HG03139 (cell line): ENCODE data around the gene DCX.

Source experiments
- ATAC-seq: cut with Tn5 transposase; IDR thresholded peaks from one replicate; pipeline ENCODE4 v1.9.1; 2021; ENCODE audit not compliant: unreplicated experiment

Gene DCX

DNA sequence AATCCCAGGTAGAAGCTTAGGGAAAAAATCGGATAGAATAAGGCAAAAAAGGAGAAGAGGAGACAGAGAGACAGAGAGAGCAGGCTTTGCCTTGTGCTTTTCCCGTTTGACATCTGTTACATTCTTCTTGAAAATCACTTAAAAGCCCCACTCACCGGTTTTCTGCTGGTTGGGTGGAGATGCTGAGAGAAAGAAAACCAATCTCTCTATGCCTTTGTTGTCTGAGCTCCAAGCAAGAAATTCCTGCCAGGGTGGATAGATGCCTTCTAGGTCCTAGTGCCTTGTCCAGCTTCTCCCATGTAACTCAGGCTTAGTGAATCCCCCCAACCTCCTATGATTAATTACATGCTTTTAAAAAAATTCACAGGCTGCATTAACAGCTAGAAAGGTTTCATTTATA lies at the start of gene DCX:
DCX (minus strand) TSS at position 210 of the 400 bp plus-strand sequence. CDS start 1,794 bp downstream, outside the sequence.
- no peak for ATAC-seq

DNA sequence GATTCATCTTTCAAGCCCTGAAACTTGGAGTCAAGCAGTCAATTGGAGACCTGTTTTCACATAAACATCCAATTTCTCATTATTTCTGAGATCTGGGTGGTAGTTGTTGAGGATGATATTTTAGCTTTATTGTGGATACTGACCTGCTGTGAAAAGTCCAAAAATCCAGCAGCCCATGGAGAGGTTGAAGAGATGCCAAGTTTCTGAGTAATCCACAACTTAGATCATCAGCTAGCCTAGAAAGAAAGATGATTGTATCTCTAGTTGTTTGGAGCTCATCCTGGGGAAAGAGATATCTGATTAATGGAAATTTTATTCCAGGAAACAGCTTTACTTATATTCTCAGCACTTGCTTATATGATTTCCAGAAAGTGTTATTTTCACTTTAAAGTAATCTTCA lies 48.6 kb upstream of the DCX start:
- ATAC-seq, result no peak

DNA sequence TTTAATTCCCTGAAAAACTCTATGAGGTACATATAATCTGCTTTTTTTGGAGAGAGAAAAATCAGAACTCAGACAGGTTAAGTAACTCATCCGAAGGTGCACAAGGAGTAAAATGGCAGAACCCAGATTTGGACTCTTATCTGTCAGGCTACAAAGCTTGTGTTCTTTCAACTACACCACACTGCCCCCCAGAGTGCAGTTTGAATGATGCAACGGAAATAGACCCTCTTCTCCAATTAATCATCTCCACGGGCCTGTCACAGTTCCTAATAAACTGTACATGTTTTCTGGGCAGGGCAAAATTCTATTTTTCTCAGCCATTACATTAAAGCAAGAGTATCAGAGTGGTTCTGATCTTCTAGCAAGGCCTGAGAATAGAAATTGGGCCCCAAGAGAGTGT lies 35.3 kb upstream of the DCX start:
- peak; percentile 71 for ATAC-seq

DNA sequence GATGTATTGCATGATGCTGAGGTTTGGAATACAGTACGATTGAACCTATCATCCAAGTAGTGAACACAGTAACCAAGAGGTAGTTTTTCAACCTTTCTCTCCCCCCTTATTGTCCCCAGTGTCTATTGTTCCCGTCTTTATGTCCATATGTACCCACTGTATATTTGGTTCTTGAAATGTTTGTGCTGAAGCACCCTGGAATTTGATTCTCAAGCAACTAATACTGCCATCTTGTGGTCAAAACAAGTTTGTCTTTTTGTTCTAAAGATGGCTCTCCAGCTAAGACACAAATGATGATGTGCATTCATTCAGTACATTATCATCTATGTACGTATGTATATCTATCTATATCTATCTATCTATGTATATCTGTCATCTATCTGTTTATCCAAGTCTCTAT lies 33.5 kb upstream of the DCX start:
- no peak for ATAC-seq

DNA sequence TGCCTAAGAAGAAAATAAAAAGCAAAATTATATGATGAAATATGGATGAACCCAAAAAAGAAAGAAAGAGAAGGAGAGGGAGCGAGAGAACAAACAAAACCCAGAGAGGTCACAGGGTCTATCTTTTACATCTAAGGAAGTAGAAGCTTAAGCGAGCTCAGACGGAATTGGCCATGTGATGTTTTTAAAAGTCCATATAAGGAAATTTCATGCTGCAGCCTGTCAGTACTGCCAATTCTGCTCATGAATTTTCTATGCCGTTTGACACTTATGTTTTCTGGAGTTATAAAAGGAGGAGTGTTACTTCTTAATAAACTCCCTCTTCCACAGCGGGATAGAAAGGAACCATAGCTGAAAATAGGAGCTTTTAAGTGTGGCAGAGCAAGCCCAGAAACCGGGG lies 32.9 kb upstream of the DCX start:
- no peak for ATAC-seq

DNA sequence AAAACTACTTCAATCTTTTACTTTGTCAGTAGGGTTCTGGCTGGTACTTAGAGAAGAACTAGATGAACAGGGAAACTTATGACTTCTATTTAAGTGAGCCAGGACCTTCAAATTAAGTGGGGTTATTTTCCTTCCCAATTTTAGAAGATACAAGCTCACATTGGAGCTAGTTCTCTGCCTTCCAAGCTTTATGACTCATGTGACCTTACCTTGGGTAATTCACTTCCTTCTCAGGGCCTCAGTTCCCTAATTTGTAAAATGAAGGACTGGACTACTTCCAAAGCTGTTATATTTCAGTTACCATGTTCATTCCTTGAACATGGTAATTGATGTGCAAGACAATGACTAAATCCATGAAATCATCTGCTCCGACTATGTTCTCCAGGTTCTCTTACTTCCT lies 32.0 kb upstream of the DCX start:
- no peak for ATAC-seq

DNA sequence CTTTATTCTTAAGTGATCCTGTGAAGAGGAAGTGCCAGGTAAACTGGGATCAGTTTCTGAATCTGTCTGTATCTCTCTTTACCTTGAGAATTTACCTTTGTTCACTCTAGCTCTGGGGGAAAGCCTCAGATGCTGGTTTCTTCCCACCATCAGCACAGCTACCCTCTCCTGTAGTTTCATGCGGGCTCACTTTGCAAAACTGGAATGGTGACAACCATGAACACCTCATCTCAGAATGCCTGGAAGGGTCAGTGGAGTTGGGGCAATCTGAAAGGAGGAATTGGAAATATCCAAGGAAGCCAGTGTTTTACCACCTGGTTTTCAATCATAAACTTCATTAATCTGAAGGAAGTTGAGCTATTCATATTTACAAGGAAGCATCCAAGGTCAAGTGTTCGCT lies 30.8 kb upstream of the DCX start:
- no peak for ATAC-seq

DNA sequence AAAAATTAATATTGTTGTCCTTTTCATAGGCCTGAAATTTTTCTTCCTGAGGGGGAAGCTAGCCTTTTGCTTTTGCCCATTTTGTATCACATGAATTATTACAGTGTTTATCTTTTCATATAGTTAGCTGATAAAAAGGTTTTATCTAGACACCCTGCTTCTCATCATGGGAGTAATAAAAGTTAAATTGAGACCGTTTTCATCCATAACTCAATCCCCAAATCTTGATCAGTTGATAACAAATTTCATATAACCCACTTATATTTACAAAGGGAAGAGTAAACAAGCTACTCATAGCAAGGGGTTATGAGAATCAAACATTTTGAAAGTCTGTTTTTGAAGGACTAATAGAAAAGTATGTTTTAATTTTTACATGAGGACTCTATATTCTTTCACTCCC lies 23.5 kb upstream of the DCX start:
- no peak for ATAC-seq

DNA sequence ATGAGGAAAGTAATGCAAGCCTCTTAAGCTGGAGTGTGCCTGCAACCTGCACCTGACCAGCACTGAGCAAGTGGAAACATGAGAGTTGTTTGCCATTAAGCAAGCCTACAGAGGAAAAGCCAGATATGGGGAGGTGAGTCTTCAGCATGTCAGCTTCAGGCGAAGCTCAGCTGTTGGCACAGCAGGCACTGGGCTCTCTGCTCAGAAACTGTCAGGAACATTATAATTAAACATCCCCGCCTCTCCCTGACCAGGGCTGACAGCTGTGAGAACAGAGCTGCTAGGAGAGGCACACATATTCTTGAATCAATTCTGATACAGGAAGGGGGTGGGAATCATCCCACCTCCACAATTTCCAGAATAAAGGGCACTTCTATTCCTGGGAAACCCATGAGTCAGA lies 19.0 kb upstream of the DCX start:
- ATAC-seq, result no peak

DNA sequence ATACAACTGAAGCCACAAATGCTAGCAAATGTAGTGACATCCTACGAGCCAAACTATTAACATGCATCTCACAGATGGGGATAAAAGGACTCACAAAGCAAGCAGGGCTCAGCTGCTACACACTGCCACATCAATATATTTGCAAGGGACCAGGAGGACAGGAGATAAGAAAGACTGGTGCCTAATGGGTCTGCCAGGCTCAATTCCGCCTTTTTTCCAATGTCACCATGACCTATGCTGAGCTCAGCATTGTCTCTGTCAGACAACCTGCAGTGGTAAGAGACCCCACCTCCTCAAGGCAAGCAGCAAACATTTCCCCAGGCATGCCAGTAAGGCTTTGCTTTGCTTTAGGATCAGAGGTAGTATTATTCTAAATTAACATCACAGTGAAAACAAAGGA lies 435 bp downstream of the DCX start:
- ATAC-seq, result no peak

DNA sequence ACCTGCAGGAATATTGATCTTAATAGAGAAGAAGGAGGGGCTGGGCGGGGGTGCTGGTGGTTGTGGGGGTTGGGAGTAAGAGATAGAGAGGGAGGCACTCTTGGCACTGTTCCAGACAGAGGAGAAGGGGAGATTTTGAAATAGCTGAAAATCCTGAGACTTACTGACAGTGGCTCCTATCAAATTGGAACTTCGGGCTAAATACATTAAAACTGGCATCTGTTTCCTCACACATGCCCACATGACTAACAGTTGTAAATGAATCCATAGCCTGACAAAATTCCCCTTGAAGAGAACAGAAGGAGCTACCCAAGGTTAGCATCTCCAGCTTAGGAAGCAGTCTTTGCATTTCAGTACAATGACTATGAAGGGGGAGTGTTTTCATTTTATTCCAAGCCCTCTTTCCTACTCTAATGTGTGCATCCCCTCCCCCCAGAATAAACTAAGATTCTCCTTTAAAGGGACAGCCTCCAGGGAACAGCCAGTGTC lies 1.4 kb downstream of the DCX start:
- ATAC-seq, result no peak

DNA sequence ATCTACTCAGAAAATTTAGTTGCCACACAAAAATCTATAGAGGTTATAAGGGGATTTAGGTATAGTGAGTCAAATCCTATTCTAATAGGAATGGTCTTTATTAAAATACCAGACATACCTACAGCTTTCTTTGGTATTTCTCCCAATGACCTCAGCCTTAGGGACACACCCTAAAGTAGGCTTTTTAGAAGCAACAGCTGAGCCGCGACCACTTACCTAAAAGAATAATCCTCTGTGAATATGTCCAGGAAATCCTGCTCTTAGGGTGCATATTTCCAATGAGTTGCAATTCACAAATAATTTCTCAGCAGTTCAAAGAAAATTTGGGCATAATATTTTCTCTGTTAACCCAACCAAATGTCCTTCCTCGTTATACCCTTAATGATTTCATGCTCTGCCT lies 2.7 kb downstream of the DCX start:
- ATAC-seq, result no peak

DNA sequence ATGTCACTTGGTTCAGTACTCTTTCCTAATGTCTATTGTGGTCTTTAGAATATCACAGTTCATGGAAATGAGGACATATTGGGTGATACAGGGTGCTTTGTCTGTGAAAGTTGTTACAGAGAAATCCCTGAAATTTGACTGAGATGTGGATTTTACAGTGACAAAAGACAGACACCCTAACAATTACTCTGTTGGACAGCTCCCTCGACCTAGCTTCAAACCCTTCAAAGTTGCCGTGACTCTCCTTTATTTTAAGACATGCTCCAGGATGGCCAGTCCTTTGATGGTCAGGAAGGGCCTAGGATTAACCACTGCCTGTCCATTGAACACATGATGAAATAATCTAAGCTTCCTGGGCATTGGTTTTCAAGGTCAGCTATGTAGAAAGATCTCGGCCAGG lies 4.0 kb downstream of the DCX start:
- ATAC-seq, result no peak

DNA sequence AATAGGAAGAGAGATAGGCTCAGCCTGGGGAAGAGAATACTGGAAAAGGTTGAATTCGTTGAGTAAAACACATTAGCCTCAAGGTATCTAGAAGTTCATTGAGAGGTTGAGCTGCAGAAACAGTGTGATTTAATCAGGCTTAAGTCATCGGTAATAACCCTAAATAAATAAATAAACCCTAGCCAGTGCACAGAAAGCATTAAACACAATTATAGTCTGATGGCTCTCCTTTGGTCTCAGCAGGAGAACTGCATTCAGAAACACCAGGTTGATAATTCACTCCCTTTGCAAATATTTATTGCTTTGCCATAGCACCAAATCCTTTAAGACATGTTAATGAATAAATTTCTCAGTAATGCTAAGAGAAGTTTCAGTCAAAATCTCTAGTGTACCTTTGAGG lies 9.6 kb downstream of the DCX start:
- no peak for ATAC-seq

DNA sequence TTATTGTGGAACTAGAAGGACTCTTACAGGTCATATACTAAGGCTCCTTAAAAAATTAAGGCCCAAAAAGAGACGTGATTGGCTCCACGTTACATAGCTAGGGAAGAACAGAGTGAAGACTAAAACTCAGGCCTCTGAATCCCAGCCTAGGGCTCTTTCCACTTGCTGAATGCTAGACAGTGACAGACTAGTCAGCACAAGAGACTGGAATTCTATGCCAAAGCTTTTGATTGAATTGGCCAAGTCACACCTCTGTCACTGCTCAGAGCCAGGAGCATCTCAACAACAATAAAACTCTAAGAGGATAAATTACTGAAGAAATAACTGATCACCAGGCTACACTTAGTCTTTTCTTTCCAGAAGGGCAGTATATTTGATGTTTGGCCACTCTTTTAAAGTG lies 16.8 kb downstream of the DCX start:
- no peak for ATAC-seq

DNA sequence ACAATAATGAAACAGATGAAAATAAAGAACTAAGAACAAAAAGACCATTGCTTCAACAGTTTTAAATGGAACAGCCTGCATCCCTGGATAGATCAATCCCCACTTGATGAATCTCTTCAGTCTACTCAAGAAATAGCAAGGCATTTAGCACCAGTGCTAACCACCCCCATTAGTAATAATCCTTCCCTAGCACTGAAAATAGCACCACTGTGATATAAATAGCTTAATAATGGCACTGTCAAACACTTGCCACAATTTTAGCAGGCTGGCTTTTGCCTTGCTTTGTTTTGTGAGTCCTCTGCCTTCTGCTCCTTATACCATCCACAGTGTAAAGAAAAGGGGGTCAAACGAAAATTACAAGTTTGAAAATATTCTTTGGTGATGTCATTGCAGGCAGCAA lies 17.4 kb downstream of the DCX start:
- no peak for ATAC-seq

DNA sequence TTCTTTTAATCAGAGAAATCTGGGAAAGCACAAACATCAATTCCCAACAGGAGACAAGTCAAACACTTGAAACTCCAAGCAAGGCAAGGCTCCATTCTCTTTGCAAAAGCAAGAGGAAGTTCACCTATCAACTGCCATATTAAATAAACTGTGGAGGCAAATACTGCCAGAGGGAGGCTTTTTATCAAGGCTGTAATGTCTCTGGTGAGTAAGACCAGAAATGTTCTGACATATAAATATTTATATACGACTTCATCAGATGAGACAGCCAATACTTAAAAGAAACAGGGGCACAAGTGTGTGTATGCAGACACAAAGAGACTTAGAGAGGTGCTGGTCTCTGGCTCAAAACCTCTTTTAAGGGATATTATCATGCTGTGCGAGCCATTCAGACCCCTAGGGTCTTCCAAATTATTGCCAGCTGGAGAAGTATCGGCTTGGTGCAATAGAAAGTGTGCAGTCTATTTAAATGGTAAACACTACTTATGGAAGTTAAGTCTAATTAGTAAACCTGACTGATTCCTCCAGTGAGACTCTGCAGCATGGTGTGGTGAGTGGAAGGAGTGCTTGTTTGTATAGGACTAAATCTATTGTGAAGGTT lies 24.4 kb downstream of the DCX start:
- ATAC-seq, result no peak

DNA sequence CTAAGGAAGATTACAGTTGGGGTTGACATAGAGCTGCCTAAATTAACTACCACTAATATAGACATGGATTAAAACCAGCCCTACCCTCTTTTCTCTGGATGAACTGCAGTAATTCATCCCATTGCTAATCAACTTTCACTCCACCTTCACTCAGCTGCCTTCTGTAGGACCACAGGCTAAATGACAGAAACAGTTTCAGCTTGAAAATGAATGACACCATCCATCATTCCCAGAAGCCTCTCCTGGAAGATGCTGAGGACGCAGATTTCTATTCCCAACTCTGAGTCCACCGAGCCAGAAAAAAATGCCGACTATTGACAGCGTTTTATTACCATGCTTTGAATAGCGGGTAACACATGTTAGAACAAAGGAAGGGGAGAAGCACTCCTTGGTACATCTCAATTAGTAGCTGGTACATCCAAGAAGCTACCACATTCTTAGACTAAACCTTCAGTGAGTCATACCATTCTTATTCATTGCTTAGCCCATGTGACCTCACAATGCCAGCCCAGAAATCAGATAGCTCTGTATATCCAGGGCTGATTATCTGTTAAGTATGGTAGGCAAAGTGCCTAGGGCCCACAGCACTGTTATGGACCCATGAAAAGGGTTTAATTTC lies 25.3 kb downstream of the DCX start:
- no peak for ATAC-seq

DNA sequence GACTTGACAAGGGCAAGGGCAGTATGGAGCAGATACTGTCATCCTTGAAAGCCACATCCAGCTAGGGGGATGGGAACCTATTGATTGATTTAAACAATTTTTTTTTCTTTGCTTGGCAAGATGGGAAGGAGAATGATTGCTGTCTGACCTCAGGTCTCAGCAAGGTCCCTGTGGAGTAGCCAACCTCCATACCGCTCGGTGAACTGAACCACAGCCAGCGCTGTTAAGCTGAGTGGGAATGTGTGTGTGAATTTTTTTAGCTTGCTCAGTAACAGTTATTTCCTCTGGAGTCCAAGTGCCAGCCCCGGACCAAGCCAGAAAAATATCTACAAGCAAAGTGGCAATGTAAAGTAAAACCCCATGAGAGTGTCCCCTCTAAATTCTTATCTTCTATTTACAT lies 25.9 kb downstream of the DCX start:
- no peak for ATAC-seq

DNA sequence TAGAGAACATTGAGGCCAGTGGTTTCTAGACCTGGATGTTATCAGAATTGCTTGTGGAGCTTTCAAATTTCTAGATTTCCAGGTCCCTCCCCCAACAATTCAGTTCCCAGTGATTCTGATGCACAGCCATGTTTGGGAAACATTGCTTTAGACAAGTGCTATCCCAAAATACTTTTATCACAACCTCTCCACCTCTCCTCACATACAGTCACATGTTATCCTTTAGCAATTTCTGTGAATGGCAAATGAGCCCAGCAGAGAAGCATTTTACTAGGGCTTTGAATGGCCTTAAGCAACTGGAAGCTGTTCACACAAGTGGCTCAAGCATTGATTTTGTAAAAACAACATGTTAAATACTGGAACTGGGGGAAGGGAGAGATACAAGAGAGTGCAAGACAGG lies 29.7 kb downstream of the DCX start:
- ATAC-seq, result no peak

DNA sequence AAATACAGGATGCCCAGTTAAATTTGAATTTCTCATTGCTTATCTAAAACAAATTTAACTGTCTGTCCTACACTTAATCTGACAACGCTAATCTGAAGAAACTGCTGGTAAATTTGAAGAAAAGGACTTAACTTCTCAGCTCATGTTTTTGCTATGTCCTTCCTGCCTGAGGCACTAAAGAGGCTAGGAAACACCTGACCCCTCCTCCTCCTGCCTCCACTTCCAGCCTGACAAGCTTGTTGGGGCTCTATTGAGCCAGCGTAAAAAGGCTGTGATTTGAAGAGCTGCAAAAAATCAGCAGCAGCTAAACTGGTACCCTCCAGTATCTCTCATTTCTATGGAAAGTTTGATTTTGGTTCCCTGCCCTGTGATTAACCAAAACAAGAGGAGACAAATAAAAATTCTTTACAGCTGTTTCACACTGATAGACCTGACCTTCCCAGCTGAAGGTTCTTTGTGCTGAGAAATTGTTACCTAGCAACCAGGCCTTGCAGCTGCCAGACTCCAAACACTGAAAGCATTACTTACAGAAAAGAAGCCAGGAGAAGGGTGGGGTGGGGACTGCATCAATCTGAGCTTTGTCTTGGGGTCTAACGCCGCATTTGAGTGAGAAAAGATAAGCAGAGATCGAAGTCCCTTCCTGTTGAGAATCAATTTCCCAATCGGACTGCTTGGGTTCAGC lies 35.0 kb downstream of the DCX start:
- ATAC-seq, result no peak

DNA sequence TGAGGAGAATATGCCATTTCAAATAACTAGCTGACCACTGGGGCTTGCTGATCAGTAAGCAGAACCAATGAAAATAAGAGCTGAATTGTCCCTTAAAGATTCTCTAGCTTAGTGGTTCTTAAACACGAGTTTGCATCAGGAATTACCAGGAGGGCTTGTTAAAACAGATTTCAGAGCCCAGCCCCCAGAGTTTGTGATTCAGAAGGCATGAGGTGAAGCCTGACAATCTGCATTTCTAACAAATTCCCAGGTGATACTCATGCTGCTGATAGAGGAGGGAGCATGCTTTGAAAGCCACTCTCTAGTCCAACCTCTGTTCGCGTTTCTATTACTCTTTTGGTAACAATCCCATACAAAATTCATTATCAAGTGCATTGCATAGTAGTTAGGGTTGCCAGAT lies 35.5 kb downstream of the DCX start:
- ATAC-seq, result no peak

DNA sequence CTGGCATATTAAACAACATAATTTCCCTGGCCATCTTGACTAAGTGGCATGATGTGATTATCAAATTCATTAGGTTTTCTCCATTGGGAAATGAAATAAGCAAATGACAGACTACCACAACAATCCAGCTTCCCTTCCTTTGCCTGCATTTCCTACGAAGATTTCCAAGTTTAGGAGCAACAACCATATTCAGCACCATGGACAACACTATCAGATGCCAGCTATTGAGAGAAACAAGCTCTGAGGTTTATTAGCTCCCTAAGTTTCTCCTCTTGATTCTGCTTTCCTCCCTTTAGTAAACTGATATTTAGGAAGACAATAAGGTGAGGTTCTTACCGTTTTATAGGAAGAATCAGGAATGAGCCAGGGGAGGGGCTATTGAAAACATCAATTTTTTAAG lies 36.2 kb downstream of the DCX start:
- ATAC-seq, result no peak
